Endodermal cell (in vitro differentiated cells): ENCODE data around the gene GPR39. TPM values are rescaled to one million over a fixed set of nuclear protein-coding genes. Genes with fewer than 3 reads are reported as not detected.

Experiments used
- DNase-seq: peaks from one replicate; pipeline ENCODE4 v3.0.0-alpha.2; 2017
- H3K27ac ChIP-seq: 2 replicates; pipeline ENCODE4 v1.5.1; 2013; ENCODE audit warnings: mild to moderate bottlenecking, low read depth, low read length, moderate library complexity
- H3K27me3 ChIP-seq: 2 replicates; pipeline ENCODE4 v1.6.1; 2013; ENCODE audit warnings: mild to moderate bottlenecking, low read length, moderate library complexity; ENCODE audit not compliant: insufficient read depth, control insufficient read depth, poor library complexity, severe bottlenecking
- H3K36me3 ChIP-seq: 2 replicates; pipeline ENCODE4 v1.7.0; 2013; ENCODE audit warnings: mild to moderate bottlenecking, low read length, moderate library complexity; ENCODE audit not compliant: control insufficient read depth, insufficient read depth
- H3K4me1 ChIP-seq: one replicate; pipeline ENCODE4 v1.7.0; 2013; ENCODE audit warnings: low read length; ENCODE audit not compliant: control insufficient read depth, insufficient read depth
- H3K4me3 ChIP-seq: 2 replicates; pipeline ENCODE4 v1.5.1; 2013; ENCODE audit warnings: mild to moderate bottlenecking, low read length, moderate library complexity
- H3K9ac ChIP-seq: 2 replicates; pipeline ENCODE4 v1.6.1; 2013; ENCODE audit warnings: mild to moderate bottlenecking, low read length, moderate library complexity; ENCODE audit not compliant: poor library complexity, severe bottlenecking; ENCODE audit errors: extremely low read depth
- H3K9me3 ChIP-seq: 2 replicates; pipeline ENCODE4 v1.6.1; 2013; ENCODE audit warnings: mild to moderate bottlenecking, low read length, moderate library complexity; ENCODE audit not compliant: control insufficient read depth
- H3K27ac Mint-ChIP-seq: 2 replicates; pipeline ENCODE4 v1.8.0; 2020; ENCODE audit warnings: mixed read lengths
- H3K27me3 Mint-ChIP-seq: 2 replicates; pipeline ENCODE4 v1.8.0; 2021; ENCODE audit warnings: mild to moderate bottlenecking, mixed read lengths; ENCODE audit not compliant: insufficient read depth
- H3K36me3 Mint-ChIP-seq: 2 replicates; pipeline ENCODE4 v1.8.0; 2020; ENCODE audit warnings: low read depth, mixed read lengths
- H3K4me1 Mint-ChIP-seq: 2 replicates; pipeline ENCODE4 v1.8.0; 2020; ENCODE audit warnings: mixed read lengths
- H3K4me3 Mint-ChIP-seq: 2 replicates; pipeline ENCODE4 v1.8.0; 2020; ENCODE audit warnings: mild to moderate bottlenecking, moderate library complexity, mixed read lengths
- H3K9me3 Mint-ChIP-seq: 2 replicates; pipeline ENCODE4 v1.8.0; 2020; ENCODE audit warnings: mild to moderate bottlenecking, mixed read lengths
- CTCF ChIP-seq: fragments of 200-600 bp; sonication (generic); conservative IDR thresholded peaks from 2 replicates; pipeline ENCODE4 v1.5.0; 2021; ENCODE audit warnings: antibody characterized with exemption, mild to moderate bottlenecking
- WGBS, 2 experiments: methylation state at CpG; one replicate each; pipeline versions ENCODE4 v1.1.5 to v1.1.7; 2013; ENCODE audit warnings: missing lambda C conversion rate in 2 of 2, mixed read lengths in 1 of 2; ENCODE audit not compliant: insufficient coverage in 1 of 2, insufficient read length in 1 of 2; 5-methylcytosine and 5-hydroxymethylcytosine counted together
- total RNA-seq, 2 donors: library from RNA; stranded (reverse); fragmentation: NEBNext Ultra II Directional in 1 of 2; extraction: Animal tissue kit (Norgen Biotek cat#: 25700) in 1 of 2; gene quantifications; 2 replicates in 1 of 2; 3 replicates in 1 of 2; pipeline ENCODE4 v1.2.1, GENCODE V29; 2021

Gene GPR39
- total RNA-seq, 2 donors from 2014 or later: 9.4 to 14.6 TPM

- Mint-ChIP-seq H3K36me3 (peaks cover 2% of the 10 kb centered on the region), H3K4me3 (no peak overlapping the region), H3K27ac (no peak overlapping the region), H3K9me3 (no peaks in the 10 kb centered on the region), H3K27me3 (no peaks in the 10 kb centered on the region), H3K4me1 (peaks cover 42% of the 10 kb centered on the region)
- H3K36me3 ChIP-seq: no peaks in the 10 kb centered on the region
- no peaks in the 10 kb centered on the region for H3K9me3 ChIP-seq
- H3K4me3 ChIP-seq: no peak overlapping the region
- WGBS, 2 experiments: 66 to 78% methylated on average over 5 to 8 of the region's 8 CpGs
- TF ChIP-seq CTCF: no peak
- H3K27ac ChIP-seq: peak overlapping the region; percentile 72
- DNase-seq: no peak
- peaks cover 15% of the 10 kb centered on the region for H3K4me1 ChIP-seq
- H3K9ac ChIP-seq: no peak overlapping the region
- no peaks in the 10 kb centered on the region for H3K27me3 ChIP-seq
Measured at GRCh38 chr2:132589111-132589830, 172.7 kb downstream of the GPR39 start.

DNA sequence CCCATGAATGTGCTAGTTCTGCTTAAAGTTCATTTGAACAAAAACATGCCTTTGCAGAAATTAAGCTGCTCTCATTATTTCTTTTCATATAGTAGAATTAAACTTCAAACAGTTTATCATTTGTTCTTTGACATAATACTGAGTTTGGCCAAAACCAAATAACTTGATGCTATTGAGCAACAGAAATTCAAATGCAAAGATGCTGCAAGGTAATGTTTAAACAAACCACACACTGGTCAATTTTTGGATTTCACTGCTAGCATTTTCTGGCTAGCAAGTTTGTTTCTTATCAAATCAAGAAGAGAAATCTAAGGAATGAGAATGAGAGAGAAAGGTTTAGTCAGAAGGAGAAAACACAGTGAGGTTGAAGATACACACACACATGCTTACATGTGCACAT, 173.4 kb downstream of the GPR39 start:
- Mint-ChIP-seq H3K4me3 (no peak overlapping the region), H3K27me3 (no peaks in the 10 kb centered on the region), H3K4me1 (peaks cover 45% of the 10 kb centered on the region), H3K36me3 (peaks cover 2% of the 10 kb centered on the region), H3K27ac (no peak overlapping the region), H3K9me3 (no peaks in the 10 kb centered on the region)
- no peak for DNase-seq
- H3K4me3 ChIP-seq: no peak overlapping the region
- H3K4me1 ChIP-seq: peaks cover 15% of the 10 kb centered on the region
- no peak overlapping the region for H3K9ac ChIP-seq
- peak overlapping the region; percentile 72 for H3K27ac ChIP-seq
- TF ChIP-seq CTCF: no peak
- H3K36me3 ChIP-seq: no peaks in the 10 kb centered on the region
- H3K27me3 ChIP-seq: no peaks in the 10 kb centered on the region
- no peaks in the 10 kb centered on the region for H3K9me3 ChIP-seq

- H3K36me3 Mint-ChIP-seq: peaks cover 5% of the 10 kb centered on the region
- Histone ChIP-seq H3K36me3 (no peaks in the 10 kb centered on the region), H3K27me3 (no peaks in the 10 kb centered on the region), H3K9ac (no peak overlapping the region), H3K4me1 (peaks cover 15% of the 10 kb centered on the region), H3K27ac (no peak overlapping the region), H3K9me3 (peaks cover 12% of the 10 kb centered on the region), H3K4me3 (peak overlapping the region; percentile 46)
- peaks cover 6% of the 10 kb centered on the region for H3K9me3 Mint-ChIP-seq
- peaks cover 46% of the 10 kb centered on the region for H3K4me1 Mint-ChIP-seq
- 60 to 67% methylated on average over 2 of the region's 2 CpGs for WGBS, 2 experiments
- DNase-seq: peak; percentile 81
- no peak overlapping the region for H3K4me3 Mint-ChIP-seq
- H3K27ac Mint-ChIP-seq: peak overlapping the region; percentile 31
- no peaks in the 10 kb centered on the region for H3K27me3 Mint-ChIP-seq
- no peak for TF ChIP-seq CTCF
Measured at GRCh38 chr2:132593171-132593570, 176.6 kb downstream of the GPR39 start.
